ENCODE measurements around the gene ABCB11. TPM values are rescaled to one million over a fixed set of nuclear protein-coding genes. Genes with fewer than 3 reads are reported as not detected.

Gene ABCB11
- total and polyA plus RNA-seq, 3 experiments from 2014 or later, result not detected

- ChIA-PET CTCF (no interaction called here), POLR2A (no interaction called here)
- Mint-ChIP-seq H3K4me1 (peaks cover 6 to 19% (median 12%) of the 10 kb centered on the region in 3 donors), H3K9me3 (no peaks in the 10 kb centered on the region), H3K27ac (no peak overlapping the region), H3K27me3 (peaks cover 3 to 4% of the 10 kb centered on the region in 2 donors), H3K4me3 (no peak overlapping the region), H3K36me3 (no peaks in the 10 kb centered on the region)
- no peaks in the 10 kb centered on the region for H3K9me3 ChIP-seq (ENCODE audit: low read length)
- no peaks in the 10 kb centered on the region for H3K4me1 ChIP-seq (ENCODE audit: insufficient read depth, low read length)
- no peak overlapping the region for H3K27ac ChIP-seq (ENCODE audit: low read depth, low read length)
- no peaks in the 10 kb centered on the region for H3K36me3 ChIP-seq (ENCODE audit: insufficient read depth, low read length)
- no peaks in the 10 kb centered on the region for H3K27me3 ChIP-seq (ENCODE audit: insufficient read depth, low read length, poor library complexity, severe bottlenecking)
- no peak for DNase-seq
- H3K4me3 ChIP-seq (ENCODE audit: low read length), result no peak overlapping the region
These were observed 21.1 kb downstream of the ABCB11 start for GRCh38 chr2:169009865-169010579.

DNA sequence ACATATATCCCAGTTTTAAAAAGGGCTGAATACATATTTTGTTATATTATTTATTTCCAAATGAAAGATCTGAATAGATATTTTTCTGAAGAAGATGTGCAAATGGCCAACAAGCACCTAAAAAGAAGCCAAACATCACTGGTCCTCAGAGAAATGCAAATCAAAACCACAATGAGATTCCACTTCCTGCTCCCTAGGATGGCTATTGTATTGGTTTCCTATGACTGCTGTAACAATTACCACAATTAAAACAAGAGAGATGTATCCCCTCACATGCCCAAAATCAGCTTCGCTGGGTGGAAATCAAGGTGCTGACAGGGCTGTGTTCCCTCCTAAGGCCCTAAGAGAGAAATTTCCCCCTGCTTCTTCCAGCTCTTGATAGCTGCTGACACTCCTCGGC, 23.2 kb downstream of the ABCB11 start:
- H3K36me3 Mint-ChIP-seq, result peaks cover 0 to 5% (median 0%) of the 10 kb centered on the region in 3 donors
- no peaks in the 10 kb centered on the region for H3K4me1 ChIP-seq (ENCODE audit: insufficient read depth, low read length)
- peaks cover 6 to 14% (median 12%) of the 10 kb centered on the region in 3 donors for H3K4me1 Mint-ChIP-seq
- ChIA-PET POLR2A (no interaction called here), CTCF (no interaction called here)
- no peaks in the 10 kb centered on the region for H3K9me3 ChIP-seq (ENCODE audit: low read length)
- no peak overlapping the region for H3K27ac ChIP-seq (ENCODE audit: low read depth, low read length)
- no peak for DNase-seq
- H3K4me3 ChIP-seq (ENCODE audit: low read length), result no peak overlapping the region
- H3K9me3 Mint-ChIP-seq, result no peaks in the 10 kb centered on the region
- peaks cover 5 to 9% of the 10 kb centered on the region in 2 donors for H3K27me3 Mint-ChIP-seq
- no peaks in the 10 kb centered on the region for H3K27me3 ChIP-seq (ENCODE audit: insufficient read depth, low read length, poor library complexity, severe bottlenecking)
- H3K27ac Mint-ChIP-seq, result no peak overlapping the region
- H3K4me3 Mint-ChIP-seq, result no peak overlapping the region
- no peaks in the 10 kb centered on the region for H3K36me3 ChIP-seq (ENCODE audit: insufficient read depth, low read length)

DNA sequence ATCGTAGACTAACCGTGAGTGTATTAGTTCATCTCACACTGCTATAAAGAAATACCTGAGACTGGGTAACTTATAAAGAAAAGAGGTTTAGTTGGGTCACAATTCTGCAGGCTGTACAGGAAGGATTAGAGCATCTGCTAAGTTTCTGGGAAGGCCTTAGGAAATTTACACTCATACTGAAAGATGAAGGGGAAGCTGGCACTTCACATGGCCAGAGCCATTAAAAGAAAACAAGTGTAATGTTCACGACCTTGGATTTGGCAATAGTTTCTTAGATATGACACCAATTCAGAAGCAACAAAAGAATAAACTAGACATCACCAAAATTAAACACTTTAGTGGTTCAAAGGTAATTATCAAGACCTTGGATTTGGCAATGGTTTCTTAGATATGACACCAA, 23.8 kb downstream of the ABCB11 start:
- peaks cover 0 to 8% (median 0%) of the 10 kb centered on the region in 3 donors for H3K36me3 Mint-ChIP-seq
- H3K9me3 Mint-ChIP-seq, result no peaks in the 10 kb centered on the region
- peaks cover 5 to 9% of the 10 kb centered on the region in 2 donors for H3K27me3 Mint-ChIP-seq
- Histone ChIP-seq H3K27ac (ENCODE audit: low read depth, low read length) (no peak overlapping the region), H3K4me3 (ENCODE audit: low read length) (no peak overlapping the region), H3K9me3 (ENCODE audit: low read length) (no peaks in the 10 kb centered on the region), H3K27me3 (ENCODE audit: insufficient read depth, low read length, poor library complexity, severe bottlenecking) (no peaks in the 10 kb centered on the region), H3K4me1 (ENCODE audit: insufficient read depth, low read length) (no peaks in the 10 kb centered on the region), H3K36me3 (ENCODE audit: insufficient read depth, low read length) (no peaks in the 10 kb centered on the region)
- DNase-seq, result no peak
- CTCF ChIA-PET, result no interaction called here
- POLR2A ChIA-PET, result no interaction called here
- H3K4me3 Mint-ChIP-seq, result no peak overlapping the region
- H3K4me1 Mint-ChIP-seq, result peaks cover 6 to 14% (median 12%) of the 10 kb centered on the region in 3 donors
- H3K27ac Mint-ChIP-seq, result no peak overlapping the region

GRCh38 chr2:169006665-169007064, 24.5 kb downstream of the ABCB11 start:
- no peaks in the 10 kb centered on the region for H3K27me3 ChIP-seq (ENCODE audit: insufficient read depth, low read length, poor library complexity, severe bottlenecking)
- H3K27ac ChIP-seq (ENCODE audit: low read depth, low read length), result no peak overlapping the region
- Mint-ChIP-seq H3K27me3 (peaks cover 5 to 9% of the 10 kb centered on the region in 2 donors), H3K4me1 (peaks cover 6 to 14% (median 12%) of the 10 kb centered on the region in 3 donors), H3K36me3 (peaks cover 0 to 8% (median 0%) of the 10 kb centered on the region in 3 donors), H3K4me3 (no peak overlapping the region), H3K9me3 (no peaks in the 10 kb centered on the region), H3K27ac (no peak overlapping the region)
- POLR2A ChIA-PET, result no interaction called here
- H3K4me1 ChIP-seq (ENCODE audit: insufficient read depth, low read length), result no peaks in the 10 kb centered on the region
- DNase-seq, result no peak
- no peaks in the 10 kb centered on the region for H3K36me3 ChIP-seq (ENCODE audit: insufficient read depth, low read length)
- CTCF ChIA-PET, result no interaction called here
- H3K9me3 ChIP-seq (ENCODE audit: low read length), result no peaks in the 10 kb centered on the region
- H3K4me3 ChIP-seq (ENCODE audit: low read length), result no peak overlapping the region

GRCh38 chr2:169005994-169006393, 25.1 kb downstream of the ABCB11 start:
- ChIA-PET CTCF (no interaction called here), POLR2A (no interaction called here)
- Histone ChIP-seq H3K9me3 (ENCODE audit: low read length) (no peaks in the 10 kb centered on the region), H3K4me3 (ENCODE audit: low read length) (no peak overlapping the region), H3K27me3 (ENCODE audit: insufficient read depth, low read length, poor library complexity, severe bottlenecking) (no peaks in the 10 kb centered on the region), H3K27ac (ENCODE audit: low read depth, low read length) (no peak overlapping the region), H3K36me3 (ENCODE audit: insufficient read depth, low read length) (no peaks in the 10 kb centered on the region), H3K4me1 (ENCODE audit: insufficient read depth, low read length) (no peaks in the 10 kb centered on the region)
- H3K27me3 Mint-ChIP-seq, result peaks cover 5 to 9% of the 10 kb centered on the region in 2 donors
- H3K27ac Mint-ChIP-seq, result no peak overlapping the region
- no peak overlapping the region for H3K4me3 Mint-ChIP-seq
- H3K9me3 Mint-ChIP-seq, result no peaks in the 10 kb centered on the region
- H3K4me1 Mint-ChIP-seq, result peaks cover 6 to 14% (median 12%) of the 10 kb centered on the region in 3 donors
- DNase-seq, result no peak
- peaks cover 0 to 8% (median 0%) of the 10 kb centered on the region in 3 donors for H3K36me3 Mint-ChIP-seq

DNA sequence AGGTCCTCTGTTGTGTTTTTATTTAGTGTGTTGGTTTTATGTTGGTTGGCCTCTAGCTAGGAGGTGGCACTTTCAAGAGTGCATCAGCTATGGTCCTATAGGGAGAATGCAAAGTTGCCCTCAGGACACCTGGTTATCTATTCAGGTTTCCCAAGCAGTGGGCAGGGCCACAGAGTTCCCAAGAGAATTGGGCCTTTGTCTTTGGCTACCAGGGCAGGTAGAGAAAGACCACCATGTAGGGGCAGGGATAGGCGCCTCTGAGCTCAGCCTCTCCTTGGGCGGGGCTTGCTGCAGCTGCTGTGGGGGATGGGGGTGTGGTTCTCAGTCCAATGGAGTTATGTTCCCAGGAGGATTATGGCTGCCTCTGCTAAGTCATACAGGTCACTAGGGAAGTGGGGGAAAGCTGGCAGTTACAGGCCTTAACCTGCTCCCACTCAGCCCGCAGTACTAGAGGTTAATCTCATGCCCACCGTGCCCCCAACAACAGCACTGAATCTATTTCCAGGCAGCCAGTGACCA, 26.0 kb downstream of the ABCB11 start:
- POLR2A ChIA-PET, result no interaction called here
- H3K4me3 Mint-ChIP-seq, result no peak overlapping the region

DNA sequence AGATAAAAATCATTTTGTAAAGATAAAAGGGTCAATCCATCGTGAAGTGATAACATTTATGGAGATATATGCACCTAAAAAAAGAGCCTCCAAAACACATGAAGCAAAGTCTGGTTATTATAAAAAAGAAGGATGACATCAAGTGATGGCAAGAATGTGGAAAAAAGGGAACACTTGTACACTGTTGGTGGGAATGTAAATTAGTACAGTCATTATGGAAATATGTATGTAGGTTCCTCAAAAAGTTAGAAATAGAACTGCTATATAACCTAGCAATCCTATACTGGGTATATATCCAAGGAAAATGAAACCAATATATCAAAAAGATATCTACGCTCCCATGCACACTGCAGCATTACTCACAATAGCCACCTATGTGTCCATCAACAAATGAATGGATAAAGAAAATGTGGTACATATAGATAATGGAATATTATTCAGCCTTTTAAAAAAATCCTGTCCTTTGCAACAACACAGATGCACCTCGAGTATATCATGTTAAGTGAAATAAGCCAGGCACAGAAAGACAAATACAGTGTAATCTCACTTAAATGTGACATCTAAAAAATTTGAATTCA, 28.9 kb downstream of the ABCB11 start:
- Histone ChIP-seq H3K9me3 (ENCODE audit: low read length) (no peaks in the 10 kb centered on the region), H3K27me3 (ENCODE audit: insufficient read depth, low read length, poor library complexity, severe bottlenecking) (no peaks in the 10 kb centered on the region), H3K36me3 (ENCODE audit: insufficient read depth, low read length) (no peaks in the 10 kb centered on the region), H3K27ac (ENCODE audit: low read depth, low read length) (no peak overlapping the region), H3K4me3 (ENCODE audit: low read length) (no peak overlapping the region), H3K4me1 (ENCODE audit: insufficient read depth, low read length) (no peaks in the 10 kb centered on the region)
- DNase-seq, result no peak
- peaks cover 5 to 9% of the 10 kb centered on the region in 2 donors for H3K27me3 Mint-ChIP-seq
- POLR2A ChIA-PET, result no interaction called here
- no peaks in the 10 kb centered on the region for H3K9me3 Mint-ChIP-seq
- peaks cover 0 to 1% (median 0%) of the 10 kb centered on the region in 3 donors for H3K4me1 Mint-ChIP-seq
- CTCF ChIA-PET, result no interaction called here
- peaks cover 0 to 8% (median 0%) of the 10 kb centered on the region in 3 donors for H3K36me3 Mint-ChIP-seq
- no peak overlapping the region for H3K27ac Mint-ChIP-seq
- no peak overlapping the region for H3K4me3 Mint-ChIP-seq

More for the DNA sequence above, 26.0 kb downstream of the ABCB11 start:
- H3K27me3 ChIP-seq (ENCODE audit: insufficient read depth, low read length, poor library complexity, severe bottlenecking), result no peaks in the 10 kb centered on the region
- H3K36me3 ChIP-seq (ENCODE audit: insufficient read depth, low read length), result no peaks in the 10 kb centered on the region
- CTCF ChIA-PET, result no interaction called here
- Mint-ChIP-seq H3K9me3 (no peaks in the 10 kb centered on the region), H3K27ac (no peak overlapping the region), H3K36me3 (peaks cover 0 to 8% (median 0%) of the 10 kb centered on the region in 3 donors), H3K4me1 (peaks cover 6 to 14% (median 12%) of the 10 kb centered on the region in 3 donors), H3K27me3 (peaks cover 5 to 9% of the 10 kb centered on the region in 2 donors)
- no peak overlapping the region for H3K4me3 ChIP-seq (ENCODE audit: low read length)
- DNase-seq, result no peak
- H3K4me1 ChIP-seq (ENCODE audit: insufficient read depth, low read length), result no peaks in the 10 kb centered on the region
- no peak overlapping the region for H3K27ac ChIP-seq (ENCODE audit: low read depth, low read length)
- H3K9me3 ChIP-seq (ENCODE audit: low read length), result no peaks in the 10 kb centered on the region

DNA sequence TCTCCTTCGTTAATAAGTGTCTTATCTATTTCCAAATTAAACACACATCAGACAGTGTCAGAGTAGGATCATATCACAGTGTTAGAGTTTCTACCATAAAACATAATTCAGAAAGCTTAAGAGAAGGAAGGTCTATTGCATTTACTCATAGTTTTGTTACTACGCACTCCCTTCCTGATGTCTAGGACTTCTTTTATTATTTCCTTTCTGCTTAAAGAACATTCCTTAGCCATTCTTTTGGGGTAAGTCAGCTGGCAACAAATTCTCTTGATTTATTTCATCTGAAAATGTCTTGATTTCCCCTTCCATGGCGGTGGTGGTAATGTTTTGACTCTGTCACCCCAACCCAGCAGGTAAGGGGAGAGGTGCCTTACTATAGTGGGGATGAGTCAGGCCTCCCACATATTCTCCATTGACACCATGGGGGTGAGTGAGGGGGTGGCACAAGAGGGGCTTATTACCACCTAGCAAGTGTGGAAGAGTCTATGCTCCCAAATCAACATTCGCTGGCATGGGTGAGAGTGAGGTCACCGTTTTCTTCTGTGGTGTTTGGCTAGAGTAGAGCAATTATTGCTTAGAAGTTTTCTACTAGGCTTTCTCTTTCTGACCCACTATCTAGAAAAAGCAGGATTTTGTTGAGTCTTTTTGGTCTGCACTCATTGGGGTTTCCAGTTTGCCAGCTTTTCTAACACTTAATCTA, 29.9 kb downstream of the ABCB11 start:
- H3K36me3 Mint-ChIP-seq, result peaks cover 0 to 8% (median 0%) of the 10 kb centered on the region in 3 donors
- no peaks in the 10 kb centered on the region for H3K9me3 Mint-ChIP-seq
- no peak overlapping the region for H3K27ac Mint-ChIP-seq
- no peaks in the 10 kb centered on the region for H3K27me3 ChIP-seq (ENCODE audit: insufficient read depth, low read length, poor library complexity, severe bottlenecking)
- H3K4me3 Mint-ChIP-seq, result no peak overlapping the region
- H3K4me1 ChIP-seq (ENCODE audit: insufficient read depth, low read length), result no peaks in the 10 kb centered on the region
- no peak overlapping the region for H3K4me3 ChIP-seq (ENCODE audit: low read length)
- no peaks in the 10 kb centered on the region for H3K9me3 ChIP-seq (ENCODE audit: low read length)
- CTCF ChIA-PET, result no interaction called here
- POLR2A ChIA-PET, result no interaction called here
- no peaks in the 10 kb centered on the region for H3K36me3 ChIP-seq (ENCODE audit: insufficient read depth, low read length)
- peaks cover 6 to 9% of the 10 kb centered on the region in 2 donors for H3K27me3 Mint-ChIP-seq
- H3K27ac ChIP-seq (ENCODE audit: low read depth, low read length), result no peak overlapping the region
- H3K4me1 Mint-ChIP-seq, result no peaks in the 10 kb centered on the region
- DNase-seq, result no peak

Data from CD8-positive, alpha-beta memory T cell (primary cell).